Retinal pigment epithelial cell (primary cell): ENCODE results near the gene PROKR1.
"Not testable (repeated sequence)": the region's sequence is repeated elsewhere in the genome, so short reads cannot be mapped to it uniquely, and the experiment has no call there.

ENCODE experiments used
- DNase-seq: peaks from one replicate; pipeline ENCODE4 v3.0.0-alpha.2; 2010; ENCODE audit warnings: low read depth
- H3K4me3 ChIP-seq: 2 replicates; pipeline ENCODE4 v1.5.1; 2011; ENCODE audit warnings: mild to moderate bottlenecking, low read length, control low read depth, moderate library complexity
- TF ChIP-seq, protein P1 (sequence below): conservative IDR thresholded peaks from 2 replicates; pipeline ENCODE4 v1.5.1; 2011; ENCODE audit warnings: low read depth, low read length, control low read depth, inconsistent platforms

Gene PROKR1

DNA sequence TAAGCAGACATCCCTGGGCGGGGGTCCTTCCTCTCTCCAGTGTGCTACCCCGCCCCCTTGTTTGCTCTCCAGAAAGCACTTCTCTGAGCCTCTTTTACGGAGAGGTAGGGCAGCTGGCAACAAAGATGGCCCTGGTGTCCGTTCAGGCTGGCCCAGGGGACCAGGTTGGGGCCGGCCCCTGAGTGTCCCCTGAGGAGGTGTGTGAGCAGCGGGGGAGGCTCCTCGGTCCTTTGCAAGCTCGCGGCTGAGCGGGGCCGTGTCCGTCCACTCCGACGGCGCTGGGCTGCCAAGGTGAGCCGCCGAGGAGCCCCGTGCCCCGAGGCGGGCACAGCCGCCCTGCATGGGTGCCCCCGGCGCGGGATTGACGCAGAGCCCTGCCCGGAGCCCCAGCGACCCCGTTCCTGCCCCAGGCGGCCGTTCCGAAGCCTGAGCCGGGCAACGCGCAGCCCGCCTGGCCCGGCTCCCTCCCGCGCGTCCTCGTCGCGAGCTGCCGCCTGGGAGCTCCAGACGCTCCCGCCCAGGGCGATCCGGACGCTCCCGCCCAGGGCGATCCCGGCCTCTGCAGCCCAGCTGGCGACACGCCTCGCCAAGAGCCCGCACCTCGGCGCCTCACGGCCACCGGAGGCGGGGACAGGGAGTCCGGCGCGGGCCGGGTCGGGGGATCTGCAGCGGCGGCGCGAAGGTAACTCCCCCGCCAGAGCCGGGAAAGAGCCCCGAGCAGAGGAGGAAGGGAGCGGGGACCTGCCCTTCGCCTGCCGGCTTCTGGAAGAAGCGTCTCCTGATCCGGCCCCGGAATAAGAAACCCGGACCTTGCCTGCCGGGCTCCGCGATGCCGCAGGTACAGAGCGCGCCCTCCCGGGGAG is at the start of gene PROKR1:
Gene PROKR1, plus strand, starts transcription at position 569 of the 863 bp plus-strand sequence. CDS start 2,243 bp downstream, outside the sequence.
- DNase-seq, result no peak
- TF ChIP-seq, protein P1, sequence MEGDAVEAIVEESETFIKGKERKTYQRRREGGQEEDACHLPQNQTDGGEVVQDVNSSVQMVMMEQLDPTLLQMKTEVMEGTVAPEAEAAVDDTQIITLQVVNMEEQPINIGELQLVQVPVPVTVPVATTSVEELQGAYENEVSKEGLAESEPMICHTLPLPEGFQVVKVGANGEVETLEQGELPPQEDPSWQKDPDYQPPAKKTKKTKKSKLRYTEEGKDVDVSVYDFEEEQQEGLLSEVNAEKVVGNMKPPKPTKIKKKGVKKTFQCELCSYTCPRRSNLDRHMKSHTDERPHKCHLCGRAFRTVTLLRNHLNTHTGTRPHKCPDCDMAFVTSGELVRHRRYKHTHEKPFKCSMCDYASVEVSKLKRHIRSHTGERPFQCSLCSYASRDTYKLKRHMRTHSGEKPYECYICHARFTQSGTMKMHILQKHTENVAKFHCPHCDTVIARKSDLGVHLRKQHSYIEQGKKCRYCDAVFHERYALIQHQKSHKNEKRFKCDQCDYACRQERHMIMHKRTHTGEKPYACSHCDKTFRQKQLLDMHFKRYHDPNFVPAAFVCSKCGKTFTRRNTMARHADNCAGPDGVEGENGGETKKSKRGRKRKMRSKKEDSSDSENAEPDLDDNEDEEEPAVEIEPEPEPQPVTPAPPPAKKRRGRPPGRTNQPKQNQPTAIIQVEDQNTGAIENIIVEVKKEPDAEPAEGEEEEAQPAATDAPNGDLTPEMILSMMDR, result no peak
- H3K4me3 ChIP-seq, result peak within 1 kb of the TSS; percentile 34

DNA sequence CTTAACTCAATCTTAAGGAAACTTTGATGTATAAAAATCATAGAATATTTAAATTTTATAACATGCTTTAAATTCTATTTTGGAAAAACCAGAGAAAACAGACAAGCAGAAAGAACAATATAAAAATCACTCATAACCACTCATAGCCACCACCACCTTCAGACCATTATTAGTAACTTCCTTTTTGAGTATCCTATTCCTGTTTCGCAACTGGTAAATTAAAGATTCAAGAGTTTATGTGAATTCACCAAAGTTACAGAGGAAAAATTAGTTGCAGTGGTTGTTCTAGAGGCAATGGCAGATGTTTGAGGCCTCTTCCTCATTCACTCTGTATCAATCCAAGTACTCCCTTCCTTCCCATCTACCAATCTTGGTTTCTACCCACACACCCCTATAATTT is 49.3 kb upstream of the PROKR1 start:
- no peak overlapping the region for H3K4me3 ChIP-seq
- TF ChIP-seq, protein P1, result no peak
- DNase-seq, result no peak

DNA sequence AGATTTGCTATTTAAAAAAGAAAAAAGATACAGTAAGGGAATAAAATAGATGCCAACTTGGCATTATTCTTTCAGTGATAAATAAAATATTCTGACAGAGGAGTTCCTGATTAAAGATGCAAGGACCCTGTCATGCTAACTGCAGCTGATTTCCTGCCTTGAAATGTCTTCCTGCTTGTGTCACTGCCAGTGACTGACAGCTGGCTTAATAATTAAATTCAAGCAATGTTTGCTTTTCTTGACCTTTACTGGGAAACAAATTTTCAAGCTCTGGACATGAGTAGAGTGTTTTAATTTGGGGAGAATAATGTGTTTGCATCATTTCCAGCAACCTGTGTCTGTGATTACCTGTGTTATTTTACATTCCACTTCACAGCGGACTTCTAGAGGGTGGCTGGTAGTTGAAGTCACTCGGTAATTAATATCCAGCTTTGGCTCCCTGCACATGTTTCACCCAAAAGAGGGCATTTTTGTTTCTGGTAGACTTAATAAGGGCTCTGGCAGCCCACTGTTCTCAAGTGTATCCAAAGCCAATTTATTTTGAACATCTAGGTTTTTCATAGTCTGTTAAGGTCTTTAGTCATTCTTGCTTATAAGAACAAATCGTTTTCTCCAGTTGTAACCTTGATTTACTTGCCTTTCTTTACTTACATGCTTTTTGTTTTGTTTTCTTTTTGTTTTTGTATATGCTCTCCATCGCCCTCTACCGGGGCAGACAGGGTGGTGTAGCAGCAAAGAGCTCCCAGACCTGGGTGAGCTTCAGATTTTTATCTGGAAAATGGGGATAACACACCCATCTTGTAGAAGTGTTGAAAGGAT is 48.5 kb upstream of the PROKR1 start:
- DNase-seq, result peak; percentile 2
- TF ChIP-seq, protein P1, result peak; percentile 97
- H3K4me3 ChIP-seq, result no peak overlapping the region

DNA sequence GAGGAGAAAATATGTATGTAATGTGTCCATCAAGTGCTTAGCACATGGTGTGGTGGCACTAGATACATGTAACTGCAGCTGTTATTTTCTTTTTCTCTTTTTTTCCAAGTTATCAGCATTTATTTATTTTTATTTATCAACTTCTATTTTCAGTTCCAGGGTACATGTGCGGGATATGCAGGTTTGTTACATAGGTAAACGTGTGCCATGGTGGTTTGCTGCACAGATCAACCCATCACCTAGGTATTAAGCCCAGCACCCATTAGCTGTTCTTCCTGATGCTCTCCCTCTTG is 47.9 kb upstream of the PROKR1 start:
- H3K4me3 ChIP-seq, result not testable (repeated sequence)

DNA sequence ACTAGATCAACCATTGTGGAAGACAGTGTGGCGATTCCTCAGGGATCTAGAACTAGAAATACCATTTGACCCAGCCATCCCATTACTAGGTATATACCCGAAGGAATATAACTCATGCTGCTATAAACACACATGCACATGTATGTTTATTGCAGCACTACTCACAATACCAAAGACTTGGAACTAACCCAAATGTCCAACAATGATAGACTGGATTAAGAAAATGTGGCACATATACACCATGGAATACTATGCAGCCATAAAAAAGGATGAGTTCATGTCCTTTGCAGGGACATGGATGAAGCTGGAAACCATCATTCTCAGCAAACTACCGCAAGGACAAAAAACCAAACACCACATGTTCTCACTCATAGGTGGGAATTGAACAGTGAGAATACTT is 42.9 kb upstream of the PROKR1 start:
- H3K4me3 ChIP-seq, DNase-seq: not testable (repeated sequence)

More for the DNA sequence above, 47.9 kb upstream of the PROKR1 start:
- DNase-seq, result not testable (repeated sequence)

DNA sequence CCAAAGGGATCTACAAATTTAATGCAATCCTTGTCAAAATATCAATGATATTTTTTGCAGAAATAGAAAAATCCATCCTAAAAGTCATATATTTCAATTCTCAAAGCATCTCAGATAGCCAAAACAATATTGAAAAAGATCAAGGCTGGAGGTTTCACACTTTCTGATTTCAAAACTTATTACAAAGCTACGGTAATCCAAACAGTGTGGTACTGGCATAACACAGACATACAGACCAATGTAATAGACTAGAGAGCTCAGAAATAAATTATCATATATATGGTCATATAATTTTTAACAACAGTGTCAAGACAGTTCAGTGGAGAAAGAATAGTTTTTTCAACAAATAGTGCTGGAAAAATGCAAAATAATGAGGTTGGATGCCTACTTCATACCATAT is 40.3 kb upstream of the PROKR1 start:
- DNase-seq, result no peak
- TF ChIP-seq, protein P1, result no peak
- H3K4me3 ChIP-seq, result no peak overlapping the region

DNA sequence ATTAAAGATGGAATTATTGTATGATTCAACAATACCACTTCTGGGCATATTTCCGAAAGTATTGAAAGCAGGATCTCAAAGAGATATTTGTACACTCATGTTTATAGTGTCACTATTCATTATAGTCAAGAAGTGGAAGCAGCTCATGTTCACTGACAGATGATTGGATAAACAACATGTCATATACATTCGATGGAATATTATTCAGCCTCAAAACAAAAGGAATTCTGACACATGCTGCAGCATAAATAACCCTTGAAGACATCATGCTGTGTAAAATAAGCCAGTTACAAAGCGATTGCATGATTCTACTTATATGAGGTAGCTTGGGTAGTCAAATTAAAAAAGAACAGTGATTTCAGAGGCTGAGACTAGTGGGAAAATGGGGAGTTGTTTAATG is 39.3 kb upstream of the PROKR1 start:
- no peak for DNase-seq
- H3K4me3 ChIP-seq, result no peak overlapping the region
- TF ChIP-seq, protein P1, result no peak

DNA sequence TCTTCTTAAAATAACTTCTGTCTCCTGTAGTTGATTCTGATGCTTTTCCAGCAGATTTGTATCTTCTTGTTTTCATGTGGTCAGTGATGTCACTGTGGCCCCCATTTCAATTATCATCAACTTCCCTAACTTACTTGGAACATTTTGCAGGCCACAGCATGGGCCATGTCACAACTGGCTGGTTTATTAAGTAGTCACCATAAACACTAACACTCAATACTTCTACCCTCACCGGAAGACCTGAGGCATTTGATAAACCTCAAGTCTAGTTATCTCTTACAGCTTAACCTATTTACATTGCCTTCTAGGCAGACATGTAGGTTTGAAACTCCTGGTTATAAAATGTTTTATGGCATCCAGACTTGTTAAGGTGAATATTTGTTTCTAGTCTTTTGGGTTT is 37.4 kb upstream of the PROKR1 start:
- TF ChIP-seq, protein P1, result no peak
- no peak for DNase-seq
- no peak overlapping the region for H3K4me3 ChIP-seq
